Loucy (cell line): ENCODE data around the gene GLDC.

ENCODE experiments used
- H2AFZ ChIP-seq: fragments of 200-600 bp; sonication (generic); 2 replicates; pipeline ENCODE4 v1.6.0; 2016; ENCODE audit warnings: antibody characterized with exemption, mild to moderate bottlenecking, low read length, moderate library complexity
- H3F3A ChIP-seq: fragments of 200-600 bp; 2 replicates; pipeline ENCODE4 v1.6.0; 2016; ENCODE audit warnings: antibody characterized with exemption, low read depth, mild to moderate bottlenecking
- H3K27me3 ChIP-seq: fragments of 200-600 bp; sonication (generic); 2 replicates; pipeline ENCODE4 v1.6.1; 2014; ENCODE audit warnings: low read length, mild to moderate bottlenecking; ENCODE audit not compliant: insufficient read depth, poor library complexity, severe bottlenecking
- H3K36me3 ChIP-seq: fragments of 200-600 bp; sonication (generic); 2 replicates; pipeline ENCODE4 v1.6.1; 2016; ENCODE audit warnings: low read length; ENCODE audit not compliant: insufficient read depth
- H3K4me1 ChIP-seq: fragments of 200-600 bp; sonication (generic); 2 replicates; pipeline ENCODE4 v1.5.1; 2014; ENCODE audit warnings: low read length, mild to moderate bottlenecking; ENCODE audit not compliant: insufficient read depth, poor library complexity, severe bottlenecking
- H3K4me2 ChIP-seq: fragments of 200-600 bp; sonication (generic); 2 replicates; pipeline ENCODE4 v1.6.0; 2014; ENCODE audit warnings: antibody characterized with exemption, low read length, low read depth, mild to moderate bottlenecking; ENCODE audit not compliant: poor library complexity, severe bottlenecking
- H3K4me3 ChIP-seq: fragments of 200-600 bp; sonication (generic); 2 replicates; pipeline ENCODE4 v1.5.1; 2014; ENCODE audit warnings: low read length, mild to moderate bottlenecking, mixed read lengths; ENCODE audit not compliant: poor library complexity, severe bottlenecking
- H3K79me2 ChIP-seq: fragments of 200-600 bp; sonication (generic); 2 replicates; pipeline ENCODE4 v1.6.1; 2014; ENCODE audit warnings: low read length; ENCODE audit not compliant: insufficient read depth
- H3K9ac ChIP-seq: fragments of 200-600 bp; sonication (generic); 2 replicates; pipeline ENCODE4 v1.6.0; 2014; ENCODE audit warnings: mild to moderate bottlenecking, low read depth, low read length, moderate library complexity; ENCODE audit not compliant: poor library complexity, severe bottlenecking
- H3K9me2 ChIP-seq: fragments of 200-600 bp; sonication (generic); replicated peaks from 2 replicates; pipeline ENCODE4 v1.6.1; 2016; ENCODE audit warnings: low read depth, low read length, mixed read lengths
- H3K9me3 ChIP-seq: fragments of 200-600 bp; sonication (generic); 2 replicates; pipeline ENCODE4 v1.6.1; 2014; ENCODE audit warnings: mild to moderate bottlenecking, antibody characterized with exemption, low read length, low read depth; ENCODE audit not compliant: insufficient read depth
- H4K20me1 ChIP-seq: fragments of 200-600 bp; sonication (generic); 2 replicates; pipeline ENCODE4 v1.6.0; 2014; ENCODE audit warnings: antibody characterized with exemption, low read length, mild to moderate bottlenecking; ENCODE audit not compliant: insufficient read depth, poor library complexity, severe bottlenecking
- CTCF ChIP-seq: fragments of 200-600 bp; sonication (generic); conservative IDR thresholded peaks from 2 replicates; pipeline ENCODE4 v1.5.1; 2014; ENCODE audit warnings: mild to moderate bottlenecking, antibody characterized with exemption, low read length
- EZH2phosphoT487 ChIP-seq: fragments of 200-600 bp; IDR thresholded peaks from 2 replicates; pipeline ENCODE4 v1.6.1; 2018; ENCODE audit warnings: antibody characterized with exemption, mild to moderate bottlenecking, moderate library complexity, borderline replicate concordance

The GLDC gene

DNA sequence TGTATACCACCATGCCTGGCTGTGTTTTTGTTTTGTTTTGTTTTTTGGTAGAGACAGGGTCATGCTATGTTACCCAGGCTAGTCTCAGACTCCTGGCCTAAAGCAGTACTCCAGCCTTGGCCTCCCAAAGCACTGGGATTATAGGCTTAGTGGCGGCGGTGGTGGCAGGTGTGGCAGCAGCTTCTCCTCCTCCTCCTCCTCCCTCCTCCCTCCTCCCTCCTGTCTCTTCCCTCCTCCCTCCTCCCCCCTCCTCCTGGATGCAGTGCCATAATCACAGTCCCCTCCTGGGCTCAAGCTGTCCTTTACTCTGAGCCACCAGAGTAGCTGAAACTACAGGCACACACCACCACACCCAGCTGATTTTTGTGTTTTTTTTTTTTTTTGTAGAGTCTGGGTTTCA is 161.3 kb downstream of the GLDC start:
- Histone ChIP-seq H3F3A (no peaks in the 10 kb centered on the region), H3K27me3 (no peaks in the 10 kb centered on the region), H3K9me2 (no peaks in the 10 kb centered on the region), H3K9me3 (no peaks in the 10 kb centered on the region), H3K36me3 (peaks cover 84% of the 10 kb centered on the region), H2AFZ (no peak overlapping the region), H3K9ac (no peak overlapping the region), H3K4me3 (no peak overlapping the region), H3K4me1 (no peaks in the 10 kb centered on the region), H3K79me2 (no peaks in the 10 kb centered on the region), H3K4me2 (no peak overlapping the region), H4K20me1 (no peaks in the 10 kb centered on the region)
- TF ChIP-seq CTCF (no peak), EZH2phosphoT487 (no peak)
